C4-2B (cell line): ENCODE data around the gene CD80.
"Not testable (repeated sequence)": the region's sequence is repeated elsewhere in the genome, so short reads cannot be mapped to it uniquely, and the experiment has no call there.

Experiments
- H3K27ac ChIP-seq: fragments of 450-650 bp; 2 replicates; pipeline ENCODE4 v1.5.1; 2017
- ZFX ChIP-seq: fragments of 450-650 bp; IDR thresholded peaks from 2 replicates; pipeline ENCODE4 v1.6.1; 2017
- TF ChIP-seq, protein P1 (sequence below): fragments of 450-650 bp; conservative IDR thresholded peaks from 2 replicates; pipeline ENCODE4 v1.5.1; 2017; ENCODE audit warnings: mild to moderate bottlenecking

CD80 gene

DNA sequence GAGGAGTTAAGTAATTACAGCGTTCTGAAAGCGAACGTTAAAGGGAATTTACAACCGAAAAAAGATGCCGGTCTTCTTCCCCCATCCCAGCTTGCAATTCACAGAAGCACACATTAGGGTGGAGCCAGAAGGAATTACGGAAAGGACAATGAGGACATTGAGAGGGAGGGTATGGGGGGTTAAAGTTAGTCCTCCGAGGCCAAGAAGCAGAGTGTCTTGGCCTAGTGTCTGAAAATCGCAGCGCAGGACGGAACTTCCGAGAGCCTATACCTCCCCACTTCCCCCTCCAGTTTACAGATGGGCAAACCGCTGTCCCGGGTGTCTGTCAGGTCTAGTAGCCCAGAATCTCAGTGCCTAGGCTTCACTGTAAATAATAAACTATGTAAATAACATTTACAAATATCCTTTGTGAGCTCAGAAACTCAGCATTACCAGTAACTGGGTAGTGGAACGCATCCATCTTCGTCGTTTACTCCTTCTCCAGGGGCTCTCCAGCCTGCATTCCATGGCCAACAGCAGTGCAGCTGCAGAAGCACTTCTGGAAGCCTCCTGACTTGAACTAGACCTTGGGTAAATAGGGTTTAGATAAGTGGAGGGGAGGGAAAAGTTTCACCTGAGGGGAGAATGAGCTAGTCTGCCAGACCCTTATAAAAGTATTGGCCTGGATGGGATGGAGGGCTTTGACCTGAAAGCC is 20.8 kb upstream of the CD80 start:
- TF ChIP-seq ZFX = no peak
- TF ChIP-seq, protein P1, sequence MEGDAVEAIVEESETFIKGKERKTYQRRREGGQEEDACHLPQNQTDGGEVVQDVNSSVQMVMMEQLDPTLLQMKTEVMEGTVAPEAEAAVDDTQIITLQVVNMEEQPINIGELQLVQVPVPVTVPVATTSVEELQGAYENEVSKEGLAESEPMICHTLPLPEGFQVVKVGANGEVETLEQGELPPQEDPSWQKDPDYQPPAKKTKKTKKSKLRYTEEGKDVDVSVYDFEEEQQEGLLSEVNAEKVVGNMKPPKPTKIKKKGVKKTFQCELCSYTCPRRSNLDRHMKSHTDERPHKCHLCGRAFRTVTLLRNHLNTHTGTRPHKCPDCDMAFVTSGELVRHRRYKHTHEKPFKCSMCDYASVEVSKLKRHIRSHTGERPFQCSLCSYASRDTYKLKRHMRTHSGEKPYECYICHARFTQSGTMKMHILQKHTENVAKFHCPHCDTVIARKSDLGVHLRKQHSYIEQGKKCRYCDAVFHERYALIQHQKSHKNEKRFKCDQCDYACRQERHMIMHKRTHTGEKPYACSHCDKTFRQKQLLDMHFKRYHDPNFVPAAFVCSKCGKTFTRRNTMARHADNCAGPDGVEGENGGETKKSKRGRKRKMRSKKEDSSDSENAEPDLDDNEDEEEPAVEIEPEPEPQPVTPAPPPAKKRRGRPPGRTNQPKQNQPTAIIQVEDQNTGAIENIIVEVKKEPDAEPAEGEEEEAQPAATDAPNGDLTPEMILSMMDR = no peak
- no peak overlapping the region for H3K27ac ChIP-seq

DNA sequence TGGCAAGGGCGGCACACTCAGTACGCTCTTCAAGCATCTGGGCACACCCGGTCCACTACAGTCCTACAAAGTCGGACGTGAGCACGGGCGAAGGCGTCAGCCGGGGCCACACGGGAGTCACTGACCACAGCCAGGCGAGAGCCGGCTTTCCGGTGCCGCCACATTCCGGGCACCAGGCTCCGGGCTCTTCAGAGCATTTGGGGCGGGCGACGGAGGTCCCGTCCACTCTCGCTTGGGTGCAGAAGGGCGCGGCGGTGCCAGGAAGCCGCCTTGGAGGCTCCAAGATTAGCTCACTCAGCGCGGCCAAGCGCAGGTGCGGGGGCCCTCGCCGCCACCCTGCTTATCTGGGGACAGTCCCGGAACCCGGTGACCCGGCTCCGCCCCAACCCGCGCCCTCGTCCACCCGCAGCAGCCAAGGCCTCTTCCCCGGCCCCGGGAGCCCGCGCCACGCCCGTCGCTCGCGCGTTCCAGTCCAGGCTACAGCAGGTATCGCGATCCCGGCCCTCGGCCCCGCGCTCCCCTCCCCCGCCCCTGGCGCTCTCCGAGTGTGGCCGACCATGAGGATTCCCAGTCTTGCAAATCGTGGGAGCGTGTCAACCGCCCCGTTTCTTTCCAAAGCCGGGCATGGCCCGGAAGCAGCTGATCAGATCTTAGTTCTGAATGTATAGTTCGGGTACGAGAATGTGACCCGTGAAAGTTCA is 20.1 kb upstream of the CD80 start, which contains the start of gene ADPRH:
Gene ADPRH (plus strand): TSS at position 127 of the 701 bp plus-strand sequence. CDS start 2,678 bp downstream, outside the sequence.
- TF ChIP-seq, protein P1 = no peak
- no peak for TF ChIP-seq ZFX
- H3K27ac ChIP-seq = no peak within 1 kb of the TSS

DNA sequence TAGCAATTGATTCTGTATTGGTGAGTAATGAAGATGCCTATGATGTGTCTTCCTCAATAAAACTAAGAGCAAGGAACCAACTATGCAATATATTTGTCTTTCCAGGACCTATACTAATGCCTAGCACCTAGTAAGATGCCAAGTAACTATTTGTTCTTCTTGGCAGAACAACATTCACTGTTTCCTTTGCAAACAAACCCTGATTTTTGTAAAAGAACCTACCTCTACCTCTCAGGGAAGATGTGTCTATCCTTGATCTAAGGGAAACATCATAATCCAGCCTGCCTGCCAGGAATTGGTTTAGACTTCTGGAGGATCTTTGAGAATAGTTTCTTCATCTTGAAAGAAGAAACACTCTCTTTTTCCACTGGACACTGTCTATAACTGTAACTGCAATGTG is 16.1 kb upstream of the CD80 start:
- TF ChIP-seq, protein P1 = no peak
- no peak for TF ChIP-seq ZFX

DNA sequence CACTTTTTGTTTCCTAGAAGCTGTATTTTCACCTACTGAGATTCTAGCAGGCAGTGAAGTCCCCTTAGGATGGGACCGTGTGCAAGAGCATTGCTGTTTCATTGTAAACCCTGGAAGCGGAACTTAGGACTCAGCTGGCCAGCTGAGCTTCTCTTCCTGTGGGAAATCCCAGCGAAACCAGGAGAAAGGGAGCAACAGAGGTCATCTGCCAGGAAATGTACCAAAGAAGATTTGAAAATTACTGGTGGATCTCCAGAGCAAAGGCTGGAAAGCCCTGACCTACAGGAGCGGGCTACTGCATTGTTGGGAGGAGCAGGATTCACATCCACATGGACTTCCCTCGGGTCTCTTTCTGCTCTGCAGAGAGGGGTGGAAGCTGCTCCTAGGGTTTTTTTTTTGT is 12.3 kb upstream of the CD80 start:
- TF ChIP-seq, protein P1 = no peak
- TF ChIP-seq ZFX = no peak
- no peak overlapping the region for H3K27ac ChIP-seq

More for the DNA sequence above, 16.1 kb upstream of the CD80 start:
- no peak overlapping the region for H3K27ac ChIP-seq

DNA sequence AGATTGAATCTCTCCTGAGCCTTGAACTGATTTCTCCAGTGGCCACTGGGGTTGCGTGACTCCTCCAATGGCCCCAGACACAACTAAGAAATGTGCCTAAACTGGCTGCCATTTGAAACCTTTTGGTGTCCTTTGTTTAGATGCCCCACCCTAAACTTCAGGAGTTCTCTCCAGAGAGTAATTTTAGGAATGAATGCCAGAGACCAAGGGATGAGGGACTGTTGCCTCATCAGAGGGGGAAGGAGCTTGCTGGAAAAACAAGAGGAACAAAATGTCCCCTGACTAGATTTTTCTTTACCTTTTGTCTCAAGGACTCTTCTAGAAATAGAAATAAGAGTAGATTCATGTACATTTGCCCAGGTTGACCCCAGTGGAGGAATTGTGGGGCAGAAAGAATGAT is 11.8 kb upstream of the CD80 start:
- no peak for TF ChIP-seq ZFX
- TF ChIP-seq, protein P1 = no peak
- H3K27ac ChIP-seq = no peak overlapping the region

DNA sequence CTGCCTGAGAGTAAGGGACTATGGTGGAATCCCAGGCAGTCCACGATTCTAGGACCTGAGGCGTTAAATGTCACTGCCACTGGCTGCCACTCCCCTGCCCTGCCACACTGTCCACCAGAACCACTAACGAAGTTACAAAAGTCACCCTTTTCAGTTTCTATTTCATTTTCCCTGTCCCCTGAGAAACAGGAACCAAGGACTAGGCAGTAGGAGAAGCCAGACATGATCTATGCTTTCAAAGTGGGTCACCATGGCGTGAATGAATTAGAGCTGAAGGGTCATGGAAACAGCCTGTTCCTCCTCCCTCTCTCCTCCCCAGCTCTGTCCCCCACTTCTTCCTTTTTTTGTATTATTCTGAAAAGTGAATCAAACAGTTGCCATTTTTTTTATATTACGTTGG is 10.8 kb upstream of the CD80 start:
- no peak overlapping the region for H3K27ac ChIP-seq
- no peak for TF ChIP-seq ZFX
- TF ChIP-seq, protein P1 = no peak

DNA sequence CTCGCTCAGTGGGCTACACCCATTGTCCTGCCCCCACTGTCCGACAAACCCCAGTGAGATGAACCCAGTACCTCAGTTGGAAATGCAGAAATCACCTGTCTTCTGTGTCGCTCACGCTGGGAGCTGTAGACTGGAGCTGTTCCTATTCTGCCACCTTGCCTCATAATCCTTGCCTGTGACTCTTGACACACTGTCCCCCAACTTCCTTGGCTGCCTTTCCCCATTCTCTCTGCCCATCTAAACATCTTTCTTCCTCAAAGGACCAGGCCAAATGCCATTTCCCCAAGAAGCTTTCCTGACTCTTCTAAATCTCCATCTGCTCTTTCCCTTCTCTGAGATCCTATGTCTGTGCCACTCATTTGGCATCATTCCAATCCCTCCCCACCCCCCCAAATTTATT is 9.7 kb upstream of the CD80 start:
- TF ChIP-seq, protein P1 = no peak
- TF ChIP-seq ZFX = no peak
- no peak overlapping the region for H3K27ac ChIP-seq

DNA sequence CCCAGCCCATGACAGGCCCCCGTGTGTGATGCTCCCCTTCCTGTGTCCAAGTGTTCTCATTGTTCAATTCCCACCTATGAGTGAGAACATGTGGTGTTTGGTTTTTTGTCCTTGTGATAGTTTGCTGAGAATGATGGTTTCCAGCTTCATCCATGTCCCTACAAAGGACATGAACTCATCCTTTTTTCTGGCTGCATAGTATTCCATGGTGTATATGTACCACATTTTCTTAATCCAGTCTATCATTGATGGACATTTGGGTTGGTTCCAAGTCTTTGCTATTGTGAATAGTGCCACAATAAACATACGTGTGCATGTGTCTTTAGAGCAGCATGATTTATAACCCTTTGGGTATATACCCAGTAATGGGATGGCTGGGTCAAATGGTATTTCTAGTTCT is 3.9 kb upstream of the CD80 start:
- H3K27ac ChIP-seq = not testable (repeated sequence)
